HCT116 (cell line): ENCODE results near the gene PCLO. TPM values are rescaled to one million over a fixed set of nuclear protein-coding genes. Genes with fewer than 3 reads are reported as not detected.

Experiments used
- ATAC-seq: fragments of 200-7000 bp; cut with Tn5 transposase; 2 replicates; pipeline ENCODE4 v1.9.1; 2020; ENCODE audit warnings: mild to moderate bottlenecking, moderate library complexity
- BruUV-seq: library from RNA; stranded (reverse); fragments of 400-500 nt; replicated peaks from 2 replicates; lab custom pipeline; 2021; lab: Mats Ljungman, UMichigan
- CTCF ChIA-PET: fragments of 300-600 bp; sonication (Branson Sonifier 250); formaldehyde crosslinking; loops from one replicate; lab custom pipeline; 2021; ENCODE audit warnings: antibody characterized with exemption; lab: Charles Lee
- POLR2A ChIA-PET: fragments of 300-600, 350-600 bp; sonication (Branson Sonifier 250); formaldehyde crosslinking; loops from one replicate; lab custom pipeline; 2021; ENCODE audit warnings: antibody characterized with exemption; lab: Charles Lee
- RAD21 ChIA-PET, 2 experiments: fragments of 300-600 bp; sonication (Branson Sonifier 250); formaldehyde crosslinking; loops; one replicate each; lab custom pipeline; 2023; ENCODE audit warnings: low total read pairs in 2 of 2; ENCODE audit not compliant: uncharacterized antibody in 2 of 2, unreplicated experiment in 2 of 2, low non-redundant PET in 1 of 2; lab: Charles Lee
- DNase-seq: peaks from one replicate; pipeline ENCODE4 v3.0.0-alpha.2; 2010; ENCODE audit warnings: low read depth, low spot score
- H2AFZ ChIP-seq: fragments of 200-600 bp; shearing (Covaris generic), sonication (generic); 2 replicates; pipeline ENCODE4 v1.6.1; 2017; ENCODE audit warnings: low read depth, mixed run types, mixed read lengths, antibody characterized with exemption, low read length; ENCODE audit not compliant: poor library complexity, severe bottlenecking
- H3K27ac ChIP-seq: 2 replicates; pipeline ENCODE4 v1.5.1; 2012; ENCODE audit warnings: low read depth, low read length
- H3K27me3 ChIP-seq: fragments of 200-600 bp; sonication (generic); 2 replicates; pipeline ENCODE4 v1.6.1; 2016; ENCODE audit warnings: mixed run types, low read length, mixed read lengths; ENCODE audit not compliant: insufficient read depth
- H3K36me3 ChIP-seq, 2 experiments: fragments of 200-500 bp in 1 of 2; fragments of 200-600 bp in 1 of 2; sonication (Bioruptor generic) in 1 of 2; sonication (generic) in 1 of 2; 2 replicates each; pipeline versions ENCODE4 v1.5.1 to v1.6.1; 2014 to 2016; ENCODE audit warnings: low read length in 2 of 2, inconsistent platforms in 1 of 2, mixed read lengths in 1 of 2, mixed run types in 1 of 2; ENCODE audit not compliant: insufficient read depth in 2 of 2, control insufficient read depth in 1 of 2
- H3K4me1 ChIP-seq, 2 experiments: fragments of 200-600 bp in 1 of 2; sonication (generic) in 1 of 2; 2 replicates each; pipeline versions ENCODE4 v1.5.1 to v1.6.1; 2012 to 2017; ENCODE audit warnings: low read length in 2 of 2, inconsistent platforms in 1 of 2, mild to moderate bottlenecking in 1 of 2, mixed read lengths in 1 of 2, mixed run types in 1 of 2, moderate library complexity in 1 of 2; ENCODE audit not compliant: insufficient read depth in 2 of 2, control insufficient read depth in 1 of 2
- H3K4me2 ChIP-seq: fragments of 200-600 bp; sonication (generic); 2 replicates; pipeline ENCODE4 v1.6.1; 2017; ENCODE audit warnings: mixed run types, low read length, mixed read lengths
- H3K4me3 ChIP-seq, 2 experiments: fragments of 200-600 bp in 1 of 2; sonication (generic) in 1 of 2; replicated peaks in 1 of 2; 2 replicates each; pipeline ENCODE4 v1.5.1; 2011 to 2016; ENCODE audit warnings: low read length in 2 of 2, control low read depth in 1 of 2, low read depth in 1 of 2, mild to moderate bottlenecking in 1 of 2, mixed read lengths in 1 of 2, mixed run types in 1 of 2
- H3K79me2 ChIP-seq: fragments of 200-600 bp; sonication (generic); 2 replicates; pipeline ENCODE4 v1.6.1; 2017; ENCODE audit warnings: mild to moderate bottlenecking, mixed run types, low read length, moderate library complexity, mixed read lengths; ENCODE audit not compliant: insufficient read depth
- H3K9ac ChIP-seq: fragments of 200-600 bp; sonication (generic); 2 replicates; pipeline ENCODE4 v1.6.1; 2016; ENCODE audit warnings: low read length, mixed read lengths
- H3K9me2 ChIP-seq: fragments of 200-600 bp; sonication (generic), shearing (Covaris generic); 2 replicates; pipeline ENCODE4 v1.6.1; 2017; ENCODE audit warnings: mixed run types, mild to moderate bottlenecking, moderate library complexity; ENCODE audit not compliant: insufficient read depth
- H3K9me3 ChIP-seq, 2 experiments: fragments of 200-500 bp in 1 of 2; fragments of 200-600 bp in 1 of 2; sonication (Bioruptor generic) in 1 of 2; sonication (generic) in 1 of 2; 2 replicates each; pipeline ENCODE4 v1.6.1; 2014 to 2017; ENCODE audit warnings: low read length in 2 of 2, mixed read lengths in 2 of 2, inconsistent platforms in 1 of 2, low read depth in 1 of 2, mild to moderate bottlenecking in 1 of 2, mixed run types in 1 of 2, moderate library complexity in 1 of 2; ENCODE audit not compliant: control insufficient read depth in 1 of 2, insufficient read depth in 1 of 2
- H4K20me1 ChIP-seq: fragments of 200-600 bp; sonication (generic), shearing (Covaris generic); 2 replicates; pipeline ENCODE4 v1.6.1; 2017; ENCODE audit warnings: mixed run types, mild to moderate bottlenecking, moderate library complexity; ENCODE audit not compliant: insufficient read depth
- ATF3 ChIP-seq: IDR thresholded peaks from 2 replicates; pipeline ENCODE4 v1.6.1; 2012
- CBX3 ChIP-seq: IDR thresholded peaks from 2 replicates; pipeline ENCODE4 v1.6.1; 2012; ENCODE audit warnings: low read depth
- EGR1 ChIP-seq: IDR thresholded peaks from 2 replicates; pipeline ENCODE4 v1.6.1; 2012; ENCODE audit warnings: low read depth
- ELF1 ChIP-seq: IDR thresholded peaks from 2 replicates; pipeline ENCODE4 v1.6.1; 2012; ENCODE audit warnings: low read depth, borderline replicate concordance
- EZH2 ChIP-seq: fragments of 200-600 bp; sonication (generic); IDR thresholded peaks from 2 replicates; pipeline ENCODE4 v1.6.1; 2017; ENCODE audit warnings: antibody characterized with exemption, mixed run types
- EZH2phosphoT487 ChIP-seq: fragments of 200-600 bp; IDR thresholded peaks from 2 replicates; pipeline ENCODE4 v1.6.1; 2018; ENCODE audit warnings: antibody characterized with exemption, borderline replicate concordance
- FOSL1 ChIP-seq: IDR thresholded peaks from 2 replicates; pipeline ENCODE4 v1.6.1; 2012; ENCODE audit warnings: low read depth
- JUND ChIP-seq: IDR thresholded peaks from 2 replicates; pipeline ENCODE4 v1.6.1; 2012
- MAX ChIP-seq: IDR thresholded peaks from 2 replicates; pipeline ENCODE4 v1.6.1; 2012
- POLR2A ChIP-seq: IDR thresholded peaks from 2 replicates; pipeline ENCODE4 v1.7.0; 2011; ENCODE audit warnings: borderline replicate concordance; ENCODE audit not compliant: insufficient read depth, insufficient read length; ENCODE audit errors: extremely low read depth
- POLR2AphosphoS5 ChIP-seq: IDR thresholded peaks from 2 replicates; pipeline ENCODE4 v1.6.1; 2011; ENCODE audit warnings: mild to moderate bottlenecking, low read depth, low read length, moderate library complexity
- RAD21 ChIP-seq: IDR thresholded peaks from 2 replicates; pipeline ENCODE4 v1.6.1; 2012; ENCODE audit warnings: low read depth, mild to moderate bottlenecking
- REST ChIP-seq: IDR thresholded peaks from 2 replicates; pipeline ENCODE4 v1.6.1; 2012; ENCODE audit warnings: low read depth
- SIN3A ChIP-seq: IDR thresholded peaks from 2 replicates; pipeline ENCODE4 v1.6.1; 2012; ENCODE audit warnings: low read depth
- TCF7L2 ChIP-seq: IDR thresholded peaks from 2 replicates; pipeline ENCODE4 v1.7.0; 2011; ENCODE audit warnings: borderline replicate concordance, inconsistent platforms; ENCODE audit not compliant: insufficient read depth, insufficient read length; ENCODE audit errors: extremely low read depth
- YY1 ChIP-seq: IDR thresholded peaks from 2 replicates; pipeline ENCODE4 v1.6.1; 2011; ENCODE audit warnings: low read length, low read depth, moderate library complexity, mild to moderate bottlenecking; ENCODE audit not compliant: insufficient replicate concordance; ENCODE audit errors: extremely low read depth
- ZFX ChIP-seq: fragments of 450-650 bp; IDR thresholded peaks from 2 replicates; pipeline ENCODE4 v1.6.1; 2017
- ZNF274 ChIP-seq: fragments of 200-500 bp; sonication (Bioruptor generic); IDR thresholded peaks from 2 replicates; pipeline ENCODE4 v1.6.1; 2014; ENCODE audit warnings: mild to moderate bottlenecking, low read depth, low read length, inconsistent platforms
- intact Hi-C: fragments of 100-400 bp; cut with micrococcal nuclease; formaldehyde crosslinking; loops from 2 replicates; pipeline ENCODE4 v1.10.0; 2022
- total RNA-seq: library from RNA; stranded (reverse); gene quantifications from one replicate; pipeline ENCODE4 v1.2.1, GENCODE V29; 2021; ENCODE audit not compliant: unreplicated experiment
- TF ChIP-seq, protein P1 (sequence below): IDR thresholded peaks from 2 replicates; pipeline ENCODE4 v1.6.1; 2011; ENCODE audit warnings: mild to moderate bottlenecking, low read length, moderate library complexity; ENCODE audit not compliant: insufficient replicate concordance; ENCODE audit errors: extremely low read depth

Gene PCLO
- total RNA-seq, 1 experiment from 2014 or later, result 2.4 TPM

DNA sequence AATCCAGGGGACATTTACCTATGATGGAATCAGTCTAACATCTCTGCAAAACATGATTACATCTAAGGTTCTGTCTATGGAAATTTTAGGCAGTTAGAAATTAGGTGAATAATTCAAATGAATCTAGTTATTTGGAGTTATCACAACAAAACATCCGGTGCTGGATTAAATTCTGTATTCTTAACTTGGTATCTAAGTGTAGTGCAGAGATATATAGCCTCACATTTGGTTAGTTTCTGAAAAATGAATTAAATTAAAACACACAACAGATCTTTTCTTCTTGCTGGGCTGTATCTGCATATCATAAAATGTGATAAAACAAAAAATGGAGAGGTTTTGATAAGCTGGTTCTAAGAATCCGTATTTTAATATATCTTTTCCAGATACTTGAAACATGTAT, 354.1 kb downstream of the PCLO start:
- BruUV-seq, result no TSS peak
- intact Hi-C loops, result no loop called here

More for the DNA sequence above, 354.1 kb downstream of the PCLO start:
- Histone ChIP-seq H3K9ac (no peak overlapping the region), H3K27ac (no peak overlapping the region), H4K20me1 (no peaks in the 10 kb centered on the region), H3K27me3 (no peaks in the 10 kb centered on the region), H3K4me3 (no peak overlapping the region), H3K9me2 (no peaks in the 10 kb centered on the region), H3K4me2 (no peak overlapping the region), H3K36me3 (no peaks in the 10 kb centered on the region), H3K9me3 (no peaks in the 10 kb centered on the region), H2AFZ (no peak overlapping the region), H3K4me1 (peaks cover 0 to 17% of the 10 kb centered on the region in 2 experiments; a peak in 2 of 4 replicates), H3K79me2 (no peaks in the 10 kb centered on the region)
- RAD21 ChIA-PET, result no interaction called here
- ATAC-seq (no peak), DNase-seq (no peak)
- no peak for TF ChIP-seq ATF3
- no peak for TF ChIP-seq CBX3
- no peak for TF ChIP-seq RAD21
- no peak for TF ChIP-seq ZNF274
- no peak for TF ChIP-seq ZFX
- no peak for TF ChIP-seq REST
- TF ChIP-seq POLR2A, result no peak
- TF ChIP-seq SIN3A, result no peak
- no peak for TF ChIP-seq JUND
- TF ChIP-seq MAX, result no peak
- no peak for TF ChIP-seq EZH2phosphoT487
- TF ChIP-seq POLR2AphosphoS5, result no peak
- TF ChIP-seq, protein P1, sequence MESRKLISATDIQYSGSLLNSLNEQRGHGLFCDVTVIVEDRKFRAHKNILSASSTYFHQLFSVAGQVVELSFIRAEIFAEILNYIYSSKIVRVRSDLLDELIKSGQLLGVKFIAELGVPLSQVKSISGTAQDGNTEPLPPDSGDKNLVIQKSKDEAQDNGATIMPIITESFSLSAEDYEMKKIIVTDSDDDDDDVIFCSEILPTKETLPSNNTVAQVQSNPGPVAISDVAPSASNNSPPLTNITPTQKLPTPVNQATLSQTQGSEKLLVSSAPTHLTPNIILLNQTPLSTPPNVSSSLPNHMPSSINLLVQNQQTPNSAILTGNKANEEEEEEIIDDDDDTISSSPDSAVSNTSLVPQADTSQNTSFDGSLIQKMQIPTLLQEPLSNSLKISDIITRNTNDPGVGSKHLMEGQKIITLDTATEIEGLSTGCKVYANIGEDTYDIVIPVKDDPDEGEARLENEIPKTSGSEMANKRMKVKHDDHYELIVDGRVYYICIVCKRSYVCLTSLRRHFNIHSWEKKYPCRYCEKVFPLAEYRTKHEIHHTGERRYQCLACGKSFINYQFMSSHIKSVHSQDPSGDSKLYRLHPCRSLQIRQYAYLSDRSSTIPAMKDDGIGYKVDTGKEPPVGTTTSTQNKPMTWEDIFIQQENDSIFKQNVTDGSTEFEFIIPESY, result no peak
- TF ChIP-seq YY1, result no peak
- no peak for TF ChIP-seq EZH2
- no peak for TF ChIP-seq ELF1
- TF ChIP-seq FOSL1, result no peak
- no peak for TF ChIP-seq TCF7L2
- no peak for TF ChIP-seq EGR1
- CTCF ChIA-PET, result interaction anchor here (1.4 kb wide), 1 partner anchor 264 kb away, joined by 4 read pairs; no protein-coding TSS in a partner anchor
- POLR2A ChIA-PET, result no interaction called here
